H1 (cell line): ENCODE measurements around the gene PTX4. TPM values are rescaled to one million over a fixed set of nuclear protein-coding genes. Genes with fewer than 3 reads are reported as not detected.

Experiments used
- CBX8 ChIP-seq: fragments of 300-800, 300-1000 bp; sonication (generic); IDR thresholded peaks from 2 replicates; pipeline ENCODE4 v1.7.1; 2016; ENCODE audit warnings: low read depth, low read length, borderline replicate concordance
- CHD2 ChIP-seq: IDR thresholded peaks from 2 replicates; pipeline ENCODE4 v1.6.1; 2012; ENCODE audit warnings: low read length, improper control_type of control experiment
- CREB1 ChIP-seq: IDR thresholded peaks from 2 replicates; pipeline ENCODE4 v1.6.1; 2012; ENCODE audit warnings: inconsistent platforms
- CTBP2 ChIP-seq: IDR thresholded peaks from 2 replicates; pipeline ENCODE4 v1.7.0; 2011; ENCODE audit warnings: borderline replicate concordance, mild to moderate bottlenecking, moderate library complexity, mixed read lengths, low read length; ENCODE audit not compliant: insufficient read depth, insufficient read length
- HDAC6 ChIP-seq: IDR thresholded peaks from one replicate; pipeline ENCODE4 v1.7.1; 2012; ENCODE audit warnings: low read depth, mild to moderate bottlenecking, inconsistent platforms, low read length, moderate library complexity
- NANOG ChIP-seq: IDR thresholded peaks from 2 replicates; pipeline ENCODE4 v1.6.1; 2011; ENCODE audit warnings: low read length, low read depth, mild to moderate bottlenecking, inconsistent platforms; ENCODE audit not compliant: insufficient read depth, poor library complexity, severe bottlenecking
- RAD21 ChIP-seq, 2 experiments: IDR thresholded peaks in 1 of 2; conservative IDR thresholded peaks in 1 of 2; 2 replicates each; pipeline ENCODE4 v1.6.1; 2011; ENCODE audit warnings: low read depth in 2 of 2, low read length in 2 of 2, improper control_type of control experiment in 1 of 2, inconsistent platforms in 1 of 2, mild to moderate bottlenecking in 1 of 2, moderate library complexity in 1 of 2
- RXRA ChIP-seq: IDR thresholded peaks from 2 replicates; pipeline ENCODE4 v1.6.1; 2011; ENCODE audit warnings: low read depth, mild to moderate bottlenecking, low read length, moderate library complexity; ENCODE audit not compliant: insufficient read depth
- SP2 ChIP-seq: IDR thresholded peaks from 2 replicates; pipeline ENCODE4 v1.6.1; 2012; ENCODE audit warnings: mild to moderate bottlenecking, low read length, inconsistent platforms
- polyA plus RNA-seq, 7 experiments: library from polyadenylated mRNA; depleted of rRNA in 3 of 7; stranded (reverse) in 5 of 7; unstranded in 2 of 7; fragments of >200 nt in 5 of 7; fragments of 200-250 nt in 2 of 7; gene quantifications; 1 replicate in 5 of 7; 2 replicates in 1 of 7; 4 replicates in 1 of 7; pipeline versions ENCODE4 v1.2.1 to v1.2.3, GENCODE V29; 2011 to 2013; ENCODE audit warnings: missing spikeins in 2 of 7, mixed read lengths in 2 of 7
- total RNA-seq: library from RNA; stranded (reverse); fragmentation: NEBNext Ultra II Directional; extraction: Animal tissue kit (Norgen Biotek cat#: 25700); gene quantifications from 2 replicates; pipeline ENCODE4 v1.2.1, GENCODE V29; 2021
- TF ChIP-seq, protein P1 (sequence below): fragments of 300-600 bp; sonication (generic); IDR thresholded peaks from 2 replicates; pipeline ENCODE4 v1.7.1; 2012; ENCODE audit warnings: low read length, moderate library complexity, mild to moderate bottlenecking, inconsistent platforms; ENCODE audit not compliant: insufficient replicate concordance

Gene PTX4
- total and polyA plus RNA-seq, 2 of the 8 experiments (the other 6 are each of a cell fraction or from before 2014, with no cell fraction given): not detected

DNA sequence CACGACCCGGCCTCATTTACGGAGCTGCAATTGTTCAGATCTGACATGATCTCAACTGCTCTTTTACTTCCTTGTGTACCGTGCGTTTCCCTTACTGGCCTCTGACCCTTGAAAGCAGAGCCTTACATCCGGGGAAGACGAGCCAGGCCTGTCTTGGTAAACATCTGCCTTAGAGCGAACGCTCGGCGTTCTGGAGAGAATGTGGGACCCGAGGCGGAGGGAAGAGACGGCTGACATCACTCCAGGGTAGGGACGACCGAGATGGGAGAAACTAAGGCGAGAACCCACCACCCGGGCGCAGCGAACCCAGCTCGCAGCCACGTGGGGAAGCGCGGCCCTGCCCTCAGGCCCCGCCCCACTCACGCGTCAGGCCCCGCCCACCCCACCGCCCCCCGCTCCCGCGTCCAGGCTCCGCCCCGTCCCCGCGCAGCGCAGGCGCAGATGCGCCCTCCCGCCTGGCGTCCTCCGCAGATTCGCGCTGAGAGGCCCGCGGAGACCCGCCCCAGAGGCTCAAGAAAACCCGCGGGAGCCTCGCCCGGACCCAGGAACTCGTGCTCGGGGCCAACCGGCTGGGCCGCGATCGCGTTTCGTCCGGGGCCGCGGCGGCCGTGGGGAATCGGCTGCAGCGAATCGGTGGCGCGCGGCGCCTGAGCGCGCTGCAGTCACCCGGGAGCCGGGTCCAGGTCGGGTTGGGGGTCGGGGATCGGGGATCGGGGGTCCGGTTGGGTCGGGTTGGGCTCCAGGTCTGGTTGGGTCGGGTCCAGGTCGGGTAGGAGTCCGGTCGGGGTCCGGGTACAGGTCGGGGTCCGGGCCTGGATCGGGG is 4.4 kb upstream of the PTX4 start, which contains the start of gene TELO2 (continued):
- TF ChIP-seq, protein P1, sequence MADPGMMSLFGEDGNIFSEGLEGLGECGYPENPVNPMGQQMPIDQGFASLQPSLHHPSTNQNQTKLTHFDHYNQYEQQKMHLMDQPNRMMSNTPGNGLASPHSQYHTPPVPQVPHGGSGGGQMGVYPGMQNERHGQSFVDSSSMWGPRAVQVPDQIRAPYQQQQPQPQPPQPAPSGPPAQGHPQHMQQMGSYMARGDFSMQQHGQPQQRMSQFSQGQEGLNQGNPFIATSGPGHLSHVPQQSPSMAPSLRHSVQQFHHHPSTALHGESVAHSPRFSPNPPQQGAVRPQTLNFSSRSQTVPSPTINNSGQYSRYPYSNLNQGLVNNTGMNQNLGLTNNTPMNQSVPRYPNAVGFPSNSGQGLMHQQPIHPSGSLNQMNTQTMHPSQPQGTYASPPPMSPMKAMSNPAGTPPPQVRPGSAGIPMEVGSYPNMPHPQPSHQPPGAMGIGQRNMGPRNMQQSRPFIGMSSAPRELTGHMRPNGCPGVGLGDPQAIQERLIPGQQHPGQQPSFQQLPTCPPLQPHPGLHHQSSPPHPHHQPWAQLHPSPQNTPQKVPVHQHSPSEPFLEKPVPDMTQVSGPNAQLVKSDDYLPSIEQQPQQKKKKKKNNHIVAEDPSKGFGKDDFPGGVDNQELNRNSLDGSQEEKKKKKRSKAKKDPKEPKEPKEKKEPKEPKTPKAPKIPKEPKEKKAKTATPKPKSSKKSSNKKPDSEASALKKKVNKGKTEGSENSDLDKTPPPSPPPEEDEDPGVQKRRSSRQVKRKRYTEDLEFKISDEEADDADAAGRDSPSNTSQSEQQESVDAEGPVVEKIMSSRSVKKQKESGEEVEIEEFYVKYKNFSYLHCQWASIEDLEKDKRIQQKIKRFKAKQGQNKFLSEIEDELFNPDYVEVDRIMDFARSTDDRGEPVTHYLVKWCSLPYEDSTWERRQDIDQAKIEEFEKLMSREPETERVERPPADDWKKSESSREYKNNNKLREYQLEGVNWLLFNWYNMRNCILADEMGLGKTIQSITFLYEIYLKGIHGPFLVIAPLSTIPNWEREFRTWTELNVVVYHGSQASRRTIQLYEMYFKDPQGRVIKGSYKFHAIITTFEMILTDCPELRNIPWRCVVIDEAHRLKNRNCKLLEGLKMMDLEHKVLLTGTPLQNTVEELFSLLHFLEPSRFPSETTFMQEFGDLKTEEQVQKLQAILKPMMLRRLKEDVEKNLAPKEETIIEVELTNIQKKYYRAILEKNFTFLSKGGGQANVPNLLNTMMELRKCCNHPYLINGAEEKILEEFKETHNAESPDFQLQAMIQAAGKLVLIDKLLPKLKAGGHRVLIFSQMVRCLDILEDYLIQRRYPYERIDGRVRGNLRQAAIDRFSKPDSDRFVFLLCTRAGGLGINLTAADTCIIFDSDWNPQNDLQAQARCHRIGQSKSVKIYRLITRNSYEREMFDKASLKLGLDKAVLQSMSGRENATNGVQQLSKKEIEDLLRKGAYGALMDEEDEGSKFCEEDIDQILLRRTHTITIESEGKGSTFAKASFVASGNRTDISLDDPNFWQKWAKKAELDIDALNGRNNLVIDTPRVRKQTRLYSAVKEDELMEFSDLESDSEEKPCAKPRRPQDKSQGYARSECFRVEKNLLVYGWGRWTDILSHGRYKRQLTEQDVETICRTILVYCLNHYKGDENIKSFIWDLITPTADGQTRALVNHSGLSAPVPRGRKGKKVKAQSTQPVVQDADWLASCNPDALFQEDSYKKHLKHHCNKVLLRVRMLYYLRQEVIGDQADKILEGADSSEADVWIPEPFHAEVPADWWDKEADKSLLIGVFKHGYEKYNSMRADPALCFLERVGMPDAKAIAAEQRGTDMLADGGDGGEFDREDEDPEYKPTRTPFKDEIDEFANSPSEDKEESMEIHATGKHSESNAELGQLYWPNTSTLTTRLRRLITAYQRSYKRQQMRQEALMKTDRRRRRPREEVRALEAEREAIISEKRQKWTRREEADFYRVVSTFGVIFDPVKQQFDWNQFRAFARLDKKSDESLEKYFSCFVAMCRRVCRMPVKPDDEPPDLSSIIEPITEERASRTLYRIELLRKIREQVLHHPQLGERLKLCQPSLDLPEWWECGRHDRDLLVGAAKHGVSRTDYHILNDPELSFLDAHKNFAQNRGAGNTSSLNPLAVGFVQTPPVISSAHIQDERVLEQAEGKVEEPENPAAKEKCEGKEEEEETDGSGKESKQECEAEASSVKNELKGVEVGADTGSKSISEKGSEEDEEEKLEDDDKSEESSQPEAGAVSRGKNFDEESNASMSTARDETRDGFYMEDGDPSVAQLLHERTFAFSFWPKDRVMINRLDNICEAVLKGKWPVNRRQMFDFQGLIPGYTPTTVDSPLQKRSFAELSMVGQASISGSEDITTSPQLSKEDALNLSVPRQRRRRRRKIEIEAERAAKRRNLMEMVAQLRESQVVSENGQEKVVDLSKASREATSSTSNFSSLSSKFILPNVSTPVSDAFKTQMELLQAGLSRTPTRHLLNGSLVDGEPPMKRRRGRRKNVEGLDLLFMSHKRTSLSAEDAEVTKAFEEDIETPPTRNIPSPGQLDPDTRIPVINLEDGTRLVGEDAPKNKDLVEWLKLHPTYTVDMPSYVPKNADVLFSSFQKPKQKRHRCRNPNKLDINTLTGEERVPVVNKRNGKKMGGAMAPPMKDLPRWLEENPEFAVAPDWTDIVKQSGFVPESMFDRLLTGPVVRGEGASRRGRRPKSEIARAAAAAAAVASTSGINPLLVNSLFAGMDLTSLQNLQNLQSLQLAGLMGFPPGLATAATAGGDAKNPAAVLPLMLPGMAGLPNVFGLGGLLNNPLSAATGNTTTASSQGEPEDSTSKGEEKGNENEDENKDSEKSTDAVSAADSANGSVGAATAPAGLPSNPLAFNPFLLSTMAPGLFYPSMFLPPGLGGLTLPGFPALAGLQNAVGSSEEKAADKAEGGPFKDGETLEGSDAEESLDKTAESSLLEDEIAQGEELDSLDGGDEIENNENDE: no peak
- TF ChIP-seq CBX8 (no peak), SP2 (no peak), HDAC6 (no peak), CREB1 (peak; percentile 46), RXRA (no peak), CTBP2 (no peak), NANOG (no peak), CHD2 (no peak), RAD21 (IDR thresholded peaks at IDR 0.05 in 1 of 2, conservative IDR thresholded peaks at IDR 0.05 in 1 of 2; ENCODE audit: low read depth in 2 of 2, low read length in 2 of 2) (no peak)
